GM12891 (cell line): ENCODE data around the gene HDDC2.

Source experiments
- DNase-seq: peaks from one replicate; pipeline ENCODE4 v3.0.0; 2011; ENCODE audit warnings: low spot score; ENCODE audit not compliant: insufficient read length
- FAIRE-seq: peaks from 2 replicates; lab custom pipeline; 2011; peaks lifted over from hg19 to GRCh38; lab: Jason Lieb, UNC
- PAX5 ChIP-seq: IDR thresholded peaks from 2 replicates; pipeline ENCODE4 v1.6.1; 2011; ENCODE audit warnings: low read length, moderate library complexity, mild to moderate bottlenecking; ENCODE audit not compliant: insufficient read depth, severe bottlenecking
- POLR2A ChIP-seq: IDR thresholded peaks from 2 replicates; pipeline ENCODE4 v1.6.1; 2011; ENCODE audit warnings: low read depth, low read length, control low read depth
- POLR2AphosphoS5 ChIP-seq: IDR thresholded peaks from 2 replicates; pipeline ENCODE4 v1.6.1; 2011; ENCODE audit warnings: low read depth, low read length, control low read depth
- POU2F2 ChIP-seq: IDR thresholded peaks from 2 replicates; pipeline ENCODE4 v1.6.1; 2011; ENCODE audit warnings: low read depth, mild to moderate bottlenecking, control low read depth, low read length, moderate library complexity
- SPI1 ChIP-seq: IDR thresholded peaks from 2 replicates; pipeline ENCODE4 v1.6.1; 2011; ENCODE audit warnings: low read depth, low read length, control low read depth
- TAF1 ChIP-seq: IDR thresholded peaks from 2 replicates; pipeline ENCODE4 v1.6.1; 2011; ENCODE audit warnings: low read depth, low read length, control low read depth

HDDC2 gene

GRCh38 chr6:125307964-125308615 is 6.3 kb upstream of the HDDC2 start:
- DNase-seq (no peak), FAIRE-seq (no peak)
- no peak for TF ChIP-seq POLR2AphosphoS5
- no peak for TF ChIP-seq POU2F2
- no peak for TF ChIP-seq PAX5
- TF ChIP-seq TAF1 = no peak
- TF ChIP-seq POLR2A = no peak
- TF ChIP-seq SPI1 = no peak

- FAIRE-seq = no peak
- no peak for DNase-seq
- TF ChIP-seq POLR2AphosphoS5 (no peak), POU2F2 (no peak), TAF1 (no peak), POLR2A (no peak), PAX5 (no peak), SPI1 (no peak)
Observed at GRCh38 chr6:125307150-125307838, 5.5 kb upstream of the HDDC2 start.

GRCh38 chr6:125306756-125307149 is 5.0 kb upstream of the HDDC2 start:
- TF ChIP-seq POLR2A (no peak), PAX5 (no peak), POLR2AphosphoS5 (no peak), POU2F2 (no peak)
- FAIRE-seq (no peak), DNase-seq (no peak)

- TF ChIP-seq POLR2A = no peak
- TF ChIP-seq POU2F2 = no peak
- TF ChIP-seq POLR2AphosphoS5 = no peak
- no peak for TF ChIP-seq PAX5
- no peak for TF ChIP-seq SPI1
- TF ChIP-seq TAF1 = no peak
- DNase-seq (no peak), FAIRE-seq (no peak)
Observed at GRCh38 chr6:125304970-125305660, 3.3 kb upstream of the HDDC2 start.

- FAIRE-seq (no peak), DNase-seq (no peak)
- TF ChIP-seq SPI1 (0 out of 2 replicates have a peak, but pooled peaks have one; percentile 8), TAF1 (no peak), PAX5 (no peak), POU2F2 (no peak), POLR2A (no peak), POLR2AphosphoS5 (no peak)
Observed at GRCh38 chr6:125303512-125303854, 1.7 kb upstream of the HDDC2 start.

GRCh38 chr6:125302840-125303511 is 1.2 kb upstream of the HDDC2 start:
- no peak for FAIRE-seq
- no peak for TF ChIP-seq SPI1
- no peak for TF ChIP-seq PAX5
- no peak for TF ChIP-seq POU2F2
- no peak for TF ChIP-seq TAF1
- no peak for TF ChIP-seq POLR2AphosphoS5
- TF ChIP-seq POLR2A = no peak
- DNase-seq = no peak

GRCh38 chr6:125300992-125301434 is 754 bp downstream of the HDDC2 start:
- TF ChIP-seq POLR2A = no peak
- no peak for TF ChIP-seq PAX5
- TF ChIP-seq POU2F2 = no peak
- no peak for TF ChIP-seq POLR2AphosphoS5
- peak; percentile 63 for FAIRE-seq

GRCh38 chr6:125299257-125299656 is 2.5 kb downstream of the HDDC2 start:
- DNase-seq (no peak), FAIRE-seq (no peak)
- TF ChIP-seq POLR2A = no peak
- 0 out of 2 replicates have a peak, but pooled peaks have one; percentile 8 for TF ChIP-seq SPI1
- TF ChIP-seq POLR2AphosphoS5 = no peak
- TF ChIP-seq PAX5 = no peak
- TF ChIP-seq TAF1 = no peak

More at GRCh38 chr6:125300992-125301434, 754 bp downstream of the HDDC2 start:
- no peak for DNase-seq

GRCh38 chr6:125296471-125296870 is 5.3 kb downstream of the HDDC2 start:
- DNase-seq (no peak), FAIRE-seq (no peak)

GRCh38 chr6:125294925-125295324 is 6.8 kb downstream of the HDDC2 start:
- FAIRE-seq (no peak), DNase-seq (no peak)
- no peak for TF ChIP-seq POLR2AphosphoS5
- TF ChIP-seq POLR2A = no peak
- TF ChIP-seq TAF1 = no peak
- no peak for TF ChIP-seq PAX5
- no peak for TF ChIP-seq POU2F2
- no peak for TF ChIP-seq SPI1

More at GRCh38 chr6:125296471-125296870, 5.3 kb downstream of the HDDC2 start:
- TF ChIP-seq POLR2AphosphoS5 = no peak
- no peak for TF ChIP-seq TAF1
